Cardiac fibroblast (primary cell): Measurements from ENCODE around the gene DHX57.
A peak's percentile ranks its signal among the peaks of the same experiment; 100 is the strongest.
"Not testable (repeated sequence)": the region's sequence is repeated elsewhere in the genome, so short reads cannot be mapped to it uniquely, and the experiment has no call there.

ENCODE experiments used
- DNase-seq, 2 donors: peaks; one replicate each; pipeline versions ENCODE4 v3.0.0 to v3.0.0-alpha.2; 2010; ENCODE audit warnings: low read depth in 2 of 2
- H3K4me3 ChIP-seq, 2 donors: replicated peaks in 1 of 2; 1 replicate in 1 of 2; 2 replicates in 1 of 2; pipeline ENCODE4 v1.5.1; 2011; ENCODE audit warnings: low read depth in 2 of 2, low read length in 2 of 2, mild to moderate bottlenecking in 2 of 2, moderate library complexity in 1 of 2
- CTCF ChIP-seq: IDR thresholded peaks from one replicate; pipeline ENCODE4 v1.5.1; 2011; ENCODE audit warnings: low read depth, mild to moderate bottlenecking, low read length, inconsistent platforms

The DHX57 gene

DNA sequence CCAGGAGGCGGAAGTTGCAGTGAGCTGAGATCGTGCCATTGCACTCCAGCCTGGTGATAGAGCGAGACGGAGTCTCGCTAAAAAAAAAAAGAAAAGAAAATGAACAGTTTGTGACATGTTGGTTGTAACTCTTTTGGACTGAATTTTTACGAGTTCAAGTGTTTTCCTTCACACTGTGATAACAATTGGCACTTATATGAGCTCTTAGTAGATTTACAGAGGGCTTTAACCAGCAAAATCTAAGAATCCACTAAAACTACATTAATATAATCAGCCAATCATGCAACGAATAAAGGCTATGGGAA is 99.9 kb downstream of the DHX57 start:
- no peak for TF ChIP-seq CTCF
- no peak overlapping the region for H3K4me3 ChIP-seq
- DNase-seq = no peak

DNA sequence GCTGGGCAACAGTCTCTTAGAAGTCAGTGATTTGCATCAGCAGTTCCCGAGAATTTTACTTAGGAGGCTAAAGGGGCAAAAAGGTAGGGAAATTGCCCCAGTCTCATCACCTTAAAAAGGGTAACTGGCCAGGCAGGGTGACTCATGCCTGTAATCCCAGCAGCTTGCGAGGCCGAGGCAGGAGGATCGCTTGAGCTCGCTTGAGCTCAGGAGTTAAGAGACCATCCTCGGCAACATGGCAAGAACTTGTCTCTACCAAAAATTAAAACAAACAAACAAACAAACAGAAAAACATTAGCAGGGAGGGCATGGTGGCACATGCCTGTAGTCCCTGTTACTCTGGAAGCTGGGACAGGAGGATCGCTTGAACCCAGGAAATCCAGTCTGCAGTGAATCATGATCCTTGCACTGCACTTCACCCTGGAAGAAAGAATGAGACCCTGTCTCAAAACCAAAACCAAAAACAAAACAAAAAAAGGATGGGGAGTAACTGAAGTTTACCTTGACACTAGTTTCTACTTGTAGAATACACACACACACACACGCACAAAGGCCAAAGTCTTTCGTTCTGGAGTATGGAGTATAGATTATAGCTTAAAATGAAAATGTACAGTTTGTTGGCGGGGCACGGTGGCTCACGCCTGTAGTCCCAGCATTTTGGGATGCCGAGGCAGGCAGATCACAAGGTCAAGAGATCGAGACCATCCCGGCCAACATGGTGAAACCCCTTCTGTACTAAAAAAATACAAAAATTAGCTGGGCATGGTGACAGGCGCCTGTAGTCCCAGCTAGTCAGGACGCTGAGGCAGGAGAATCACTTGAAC is 100.4 kb downstream of the DHX57 start:
- no peak overlapping the region for H3K4me3 ChIP-seq
- no peak for TF ChIP-seq CTCF
- DNase-seq = no peak

- H3K4me3 ChIP-seq = no peak overlapping the region
- DNase-seq = peak; percentile 33 to 44
- no peak for TF ChIP-seq CTCF
Observed at GRCh38 chr2:38771632-38772031, 104.1 kb downstream of the DHX57 start.

DNA sequence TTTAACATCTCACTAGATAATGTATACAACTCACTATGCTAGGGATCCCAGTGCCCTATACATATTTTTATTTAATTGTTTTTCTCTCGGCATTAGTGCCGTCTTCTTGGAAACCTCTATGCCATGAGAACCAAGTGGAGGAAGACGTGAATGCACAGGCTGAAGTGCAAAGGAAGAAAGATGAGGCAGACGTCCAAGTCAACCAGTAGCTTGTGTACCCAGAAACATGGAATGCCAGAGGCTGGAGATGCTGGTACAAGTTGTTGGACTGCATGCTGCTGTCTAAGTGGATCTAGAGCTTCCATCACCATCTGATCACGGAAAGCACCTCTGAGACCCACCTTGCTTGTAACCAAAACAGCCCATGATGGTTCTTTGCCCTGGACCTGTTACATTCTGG is 110.2 kb downstream of the DHX57 start:
- no peak for DNase-seq
- TF ChIP-seq CTCF = no peak
- no peak overlapping the region for H3K4me3 ChIP-seq

DNA sequence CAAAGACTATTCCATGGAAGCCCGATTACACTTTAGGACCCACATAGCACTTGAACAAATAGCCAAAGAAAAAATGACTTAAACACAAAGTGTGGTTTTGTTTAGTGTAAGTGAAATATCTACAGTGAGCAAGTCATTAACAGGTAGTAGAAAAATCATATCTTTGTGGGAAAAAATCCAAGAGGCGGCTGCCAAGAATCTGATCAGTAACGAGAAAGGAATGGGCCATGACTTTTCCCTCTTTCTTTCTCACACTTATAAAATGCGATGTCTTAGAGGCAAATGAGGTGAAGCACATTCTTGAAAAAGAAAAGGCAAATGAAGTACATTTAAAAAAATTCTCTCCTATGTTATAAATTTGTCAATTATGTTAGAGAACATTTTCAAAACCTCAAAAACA is 110.6 kb downstream of the DHX57 start:
- DNase-seq = peak; percentile 60 to 69
- TF ChIP-seq CTCF = no peak
- no peak overlapping the region for H3K4me3 ChIP-seq

- no peak for DNase-seq
- no peak overlapping the region for H3K4me3 ChIP-seq
- TF ChIP-seq CTCF = no peak
Observed at GRCh38 chr2:38763728-38764127, 112.0 kb downstream of the DHX57 start.

DNA sequence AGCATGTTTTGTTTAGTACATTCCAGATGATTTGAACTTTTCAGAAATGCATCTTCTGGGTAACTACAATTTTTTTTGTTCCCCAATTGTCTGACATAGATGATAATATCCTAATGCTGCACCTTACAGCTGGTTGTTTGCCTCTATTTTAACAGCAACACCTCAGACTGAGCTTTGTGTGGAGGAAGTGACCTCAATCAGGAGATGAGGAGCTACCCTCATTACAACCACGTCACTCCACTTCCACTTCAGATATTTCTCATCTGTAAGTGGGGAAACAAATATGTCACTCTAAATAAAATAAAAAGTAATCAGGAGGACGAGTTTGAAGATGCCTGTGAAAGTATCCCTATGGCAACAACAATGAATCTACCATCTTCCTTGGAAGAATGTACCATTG is 112.5 kb downstream of the DHX57 start:
- DNase-seq = no peak
- H3K4me3 ChIP-seq = no peak overlapping the region
- no peak for TF ChIP-seq CTCF

DNA sequence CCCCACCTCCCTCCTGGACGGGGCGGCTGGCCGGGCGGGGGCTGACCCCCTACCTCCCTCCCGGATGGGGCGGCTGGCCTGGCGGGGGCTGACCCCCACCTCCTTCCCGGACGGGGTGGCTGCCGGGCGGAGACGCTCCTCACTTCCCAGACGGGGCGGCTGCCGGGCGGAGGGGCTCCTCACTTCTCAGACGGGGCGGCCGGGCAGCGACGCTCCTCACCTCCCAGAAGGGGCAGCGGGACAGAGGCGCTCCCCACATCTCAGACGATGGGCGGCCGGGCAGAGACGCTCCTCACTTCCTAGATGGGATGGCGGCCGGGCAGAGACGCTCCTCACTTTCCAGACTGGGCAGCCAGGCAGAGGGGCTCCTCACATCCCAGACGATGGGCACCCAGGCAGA is 119.8 kb downstream of the DHX57 start:
- not testable (repeated sequence) for DNase-seq, H3K4me3 ChIP-seq
